Fibroblast of the aortic adventitia (primary cell): ENCODE results near the gene NIPSNAP3A. TPM values are rescaled to one million over a fixed set of nuclear protein-coding genes. Genes with fewer than 3 reads are reported as not detected.
"Not testable (repeated sequence)": the region's sequence is repeated elsewhere in the genome, so short reads cannot be mapped to it uniquely, and the experiment has no call there.

ENCODE experiments used
- DNase-seq: peaks from one replicate; pipeline ENCODE4 v3.0.0-alpha.2; 2010; ENCODE audit warnings: low read depth
- H3K4me3 ChIP-seq: 2 replicates; pipeline ENCODE4 v1.5.1; 2011; ENCODE audit warnings: low read depth, mild to moderate bottlenecking, control low read depth, low read length, moderate library complexity
- total RNA-seq: library from RNA; depleted of rRNA; stranded (reverse); fragments of >200 nt; gene quantifications from 2 replicates; pipeline ENCODE4 v1.2.3, GENCODE V29; 2012; ENCODE audit warnings: low replicate concordance
- TF ChIP-seq, protein P1 (sequence below): IDR thresholded peaks from 2 replicates; pipeline ENCODE4 v1.5.1; 2011; ENCODE audit warnings: mild to moderate bottlenecking, low read length, control low read depth, inconsistent platforms; ENCODE audit not compliant: insufficient read depth

NIPSNAP3A gene
- 52.9 and 56.6 TPM in 2 replicates for total RNA-seq

DNA sequence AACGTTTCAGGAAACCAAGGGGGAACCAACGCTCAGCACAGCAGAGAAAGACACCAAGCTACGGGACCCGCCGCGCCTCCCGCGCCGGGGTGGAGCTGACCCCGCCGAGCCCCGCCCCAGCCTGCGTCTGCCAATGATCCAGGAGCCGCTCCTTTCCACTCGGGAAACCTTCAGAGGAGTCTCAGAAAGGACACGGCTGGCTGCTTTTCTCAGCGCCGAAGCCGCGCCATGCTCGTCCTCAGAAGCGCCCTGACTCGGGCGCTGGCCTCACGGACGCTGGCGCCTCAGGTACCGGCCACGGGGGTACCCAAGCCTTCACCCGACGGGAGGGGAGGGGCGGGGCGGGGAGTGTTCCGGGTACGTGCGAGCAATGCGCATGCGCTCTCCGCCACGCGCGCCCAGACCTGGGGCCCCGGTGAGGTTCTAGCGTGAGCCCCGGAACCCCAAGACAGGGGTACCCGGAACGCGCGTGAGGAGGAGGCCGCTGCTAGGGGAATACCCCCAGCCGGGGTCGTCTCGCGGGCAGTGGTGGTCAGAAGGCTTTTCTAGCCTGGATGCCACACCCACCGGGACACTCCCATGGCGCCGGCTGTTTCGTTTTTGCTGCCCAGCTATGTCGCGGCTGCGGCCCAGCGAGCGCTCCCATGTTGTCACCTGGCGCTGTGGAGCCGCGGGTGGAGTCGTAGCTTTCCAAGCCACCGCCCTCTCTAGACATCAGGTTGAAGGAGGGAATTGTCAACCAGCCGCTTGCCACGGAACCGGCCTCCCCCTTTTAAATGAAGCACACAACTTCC is at the start of gene NIPSNAP3A:
Gene NIPSNAP3A, plus strand, starts transcription at position 119 of the 794 bp plus-strand sequence. Its CDS starts 110 bp downstream, at position 229.
- DNase-seq = peak; percentile 64
- TF ChIP-seq, protein P1, sequence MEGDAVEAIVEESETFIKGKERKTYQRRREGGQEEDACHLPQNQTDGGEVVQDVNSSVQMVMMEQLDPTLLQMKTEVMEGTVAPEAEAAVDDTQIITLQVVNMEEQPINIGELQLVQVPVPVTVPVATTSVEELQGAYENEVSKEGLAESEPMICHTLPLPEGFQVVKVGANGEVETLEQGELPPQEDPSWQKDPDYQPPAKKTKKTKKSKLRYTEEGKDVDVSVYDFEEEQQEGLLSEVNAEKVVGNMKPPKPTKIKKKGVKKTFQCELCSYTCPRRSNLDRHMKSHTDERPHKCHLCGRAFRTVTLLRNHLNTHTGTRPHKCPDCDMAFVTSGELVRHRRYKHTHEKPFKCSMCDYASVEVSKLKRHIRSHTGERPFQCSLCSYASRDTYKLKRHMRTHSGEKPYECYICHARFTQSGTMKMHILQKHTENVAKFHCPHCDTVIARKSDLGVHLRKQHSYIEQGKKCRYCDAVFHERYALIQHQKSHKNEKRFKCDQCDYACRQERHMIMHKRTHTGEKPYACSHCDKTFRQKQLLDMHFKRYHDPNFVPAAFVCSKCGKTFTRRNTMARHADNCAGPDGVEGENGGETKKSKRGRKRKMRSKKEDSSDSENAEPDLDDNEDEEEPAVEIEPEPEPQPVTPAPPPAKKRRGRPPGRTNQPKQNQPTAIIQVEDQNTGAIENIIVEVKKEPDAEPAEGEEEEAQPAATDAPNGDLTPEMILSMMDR = no peak
- peak within 1 kb of the TSS; percentile 86 for H3K4me3 ChIP-seq

GRCh38 chr9:104700306-104700705 is 47.2 kb upstream of the NIPSNAP3A start:
- TF ChIP-seq, protein P1 = no peak
- H3K4me3 ChIP-seq = no peak overlapping the region
- no peak for DNase-seq

GRCh38 chr9:104708737-104709136 is 38.7 kb upstream of the NIPSNAP3A start:
- H3K4me3 ChIP-seq, DNase-seq: not testable (repeated sequence)

DNA sequence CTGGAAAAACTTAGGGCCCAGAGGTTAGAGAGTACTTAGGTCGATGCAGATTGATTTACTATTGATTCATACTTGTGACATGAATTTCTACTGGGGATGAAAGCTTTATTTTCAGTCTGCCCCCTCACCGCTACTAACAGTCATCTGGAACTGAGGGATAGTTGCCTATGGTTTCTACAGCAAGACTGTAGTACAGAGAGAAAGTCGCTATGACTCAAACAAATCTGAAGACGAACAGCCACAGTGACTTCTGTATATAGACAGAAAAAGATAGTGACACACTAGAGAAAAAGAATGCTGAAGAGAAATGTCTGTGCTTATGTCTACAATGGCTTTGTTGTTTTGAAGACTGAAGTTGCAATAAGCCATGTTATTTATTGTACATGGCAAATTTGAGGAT is 35.9 kb upstream of the NIPSNAP3A start:
- no peak overlapping the region for H3K4me3 ChIP-seq
- TF ChIP-seq, protein P1 = no peak
- no peak for DNase-seq

DNA sequence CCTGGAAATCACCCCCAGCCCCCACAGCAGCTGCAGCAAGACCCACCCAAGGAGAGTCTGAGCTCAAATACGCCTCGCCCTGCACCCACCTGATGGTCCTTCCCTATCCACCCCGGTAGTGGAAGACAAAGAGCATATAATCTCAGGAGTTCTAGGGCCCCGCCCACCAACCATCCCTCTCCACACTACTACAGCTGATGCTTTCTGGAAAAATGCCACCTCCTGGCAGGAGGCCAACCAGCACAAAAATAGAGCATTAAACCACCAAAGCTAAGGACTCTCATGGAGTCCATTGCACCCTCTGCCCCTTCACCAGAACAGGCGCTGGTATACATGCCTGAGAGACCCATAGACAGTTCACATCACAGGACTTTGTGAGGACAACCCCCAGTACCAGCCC is 22.5 kb upstream of the NIPSNAP3A start:
- TF ChIP-seq, protein P1 = no peak
- no peak for DNase-seq
- no peak overlapping the region for H3K4me3 ChIP-seq

GRCh38 chr9:104738452-104738851 is 9.0 kb upstream of the NIPSNAP3A start:
- DNase-seq = no peak
- no peak overlapping the region for H3K4me3 ChIP-seq
- TF ChIP-seq, protein P1 = no peak

GRCh38 chr9:104740621-104741020 is 6.9 kb upstream of the NIPSNAP3A start:
- no peak overlapping the region for H3K4me3 ChIP-seq
- TF ChIP-seq, protein P1 = no peak
- peak; percentile 70 for DNase-seq
